IMR-90 (cell line): ENCODE results near the gene CLMP. TPM values are rescaled to one million over a fixed set of nuclear protein-coding genes. Genes with fewer than 3 reads are reported as not detected.

Source experiments
- ATAC-seq: fragments of 200-7000 bp; cut with Tn5 transposase; 2 replicates; pipeline ENCODE4 v1.9.1; 2020; ENCODE audit warnings: low read depth, mild to moderate bottlenecking, moderate library complexity
- BruUV-seq: library from RNA; stranded (reverse); fragments of 400-500 nt; replicated peaks from 2 replicates; lab custom pipeline; 2021; lab: Mats Ljungman, UMichigan
- CTCF ChIA-PET: fragments of 300-600 bp; formaldehyde crosslinking; extraction: SDS; loops from one replicate; lab custom pipeline; 2021; ENCODE audit warnings: antibody characterized with exemption; lab: Yijun Ruan, JAX
- POLR2A ChIA-PET: fragments of 300-600 bp; sonication (Branson Sonifier 250); formaldehyde crosslinking; loops from one replicate; lab custom pipeline; 2022; ENCODE audit warnings: antibody characterized with exemption; ENCODE audit not compliant: unreplicated experiment; lab: Charles Lee
- DNase-seq: peaks from one replicate; pipeline ENCODE4 v3.0.0; 2013
- H2AFZ ChIP-seq: replicated peaks from 2 replicates; pipeline ENCODE3; 2013; ENCODE audit warnings: low read length, mild to moderate bottlenecking; ENCODE audit not compliant: poor library complexity
- H2AK5ac ChIP-seq: 2 replicates; pipeline ENCODE4 v1.6.1; 2013; ENCODE audit warnings: low read depth, low read length, inconsistent platforms
- H2AK9ac ChIP-seq: replicated peaks from 2 replicates; pipeline ENCODE3; 2013; ENCODE audit warnings: mild to moderate bottlenecking, low read depth, low read length, moderate library complexity; ENCODE audit not compliant: poor library complexity
- H2BK120ac ChIP-seq: 2 replicates; pipeline ENCODE4 v1.6.1; 2013; ENCODE audit warnings: low read depth, low read length, inconsistent platforms
- H2BK15ac ChIP-seq: 3 replicates; pipeline ENCODE4 v1.6.1; 2013; ENCODE audit warnings: low read depth, low read length, inconsistent platforms
- H2BK20ac ChIP-seq: 2 replicates; pipeline ENCODE4 v1.6.1; 2013; ENCODE audit warnings: low read depth, mild to moderate bottlenecking, inconsistent platforms, low read length, moderate library complexity
- H2BK5ac ChIP-seq: 2 replicates; pipeline ENCODE4 v1.6.1; 2013; ENCODE audit warnings: mild to moderate bottlenecking, low read depth, low read length, inconsistent platforms; ENCODE audit not compliant: poor library complexity, severe bottlenecking
- H3K14ac ChIP-seq: replicated peaks from 2 replicates; pipeline ENCODE4 v1.6.1; 2013; ENCODE audit warnings: low read depth, low read length, inconsistent platforms
- H3K18ac ChIP-seq: 2 replicates; pipeline ENCODE4 v1.6.1; 2013; ENCODE audit warnings: low read depth, low read length, control low read depth
- H3K23ac ChIP-seq: 2 replicates; pipeline ENCODE4 v1.6.1; 2013; ENCODE audit warnings: low read depth, low read length, inconsistent platforms
- H3K27ac ChIP-seq: 2 replicates; pipeline ENCODE4 v1.5.1; 2013; ENCODE audit warnings: mild to moderate bottlenecking, control low read depth, low read length; ENCODE audit not compliant: insufficient read depth
- H3K27me3 ChIP-seq: 2 replicates; pipeline ENCODE4 v1.6.1; 2013; ENCODE audit warnings: low read length; ENCODE audit not compliant: control insufficient read depth, insufficient read depth
- H3K36me3 ChIP-seq: 2 replicates; pipeline ENCODE4 v1.6.1; 2013; ENCODE audit warnings: low read length, mixed read lengths; ENCODE audit not compliant: control insufficient read depth, insufficient read depth
- H3K4ac ChIP-seq: 2 replicates; pipeline ENCODE4 v1.6.1; 2013; ENCODE audit warnings: low read depth, low read length, inconsistent platforms
- H3K4me1 ChIP-seq: 2 replicates; pipeline ENCODE4 v1.6.1; 2013; ENCODE audit warnings: low read length, mixed read lengths; ENCODE audit not compliant: control insufficient read depth, insufficient read depth
- H3K4me2 ChIP-seq: 2 replicates; pipeline ENCODE4 v1.6.1; 2013; ENCODE audit warnings: low read depth, mild to moderate bottlenecking, control low read depth, low read length, moderate library complexity
- H3K4me3 ChIP-seq: 2 replicates; pipeline ENCODE4 v1.5.1; 2013; ENCODE audit warnings: low read depth, mild to moderate bottlenecking, control low read depth, low read length, moderate library complexity; ENCODE audit not compliant: insufficient read depth
- H3K56ac ChIP-seq: 2 replicates; pipeline ENCODE4 v1.6.1; 2013; ENCODE audit warnings: low read length, inconsistent platforms; ENCODE audit not compliant: insufficient read depth; ENCODE audit errors: extremely low read depth
- H3K79me1 ChIP-seq, 2 experiments: 2 replicates each; pipeline ENCODE4 v1.6.1; 2013; ENCODE audit warnings: low read length in 2 of 2, inconsistent platforms in 1 of 2, low read depth in 1 of 2
- H3K9ac ChIP-seq: 2 replicates; pipeline ENCODE4 v1.6.1; 2013; ENCODE audit warnings: low read depth, low read length, control low read depth
- H3K9me1 ChIP-seq: 2 replicates; pipeline ENCODE4 v1.6.1; 2013; ENCODE audit warnings: low read length, inconsistent platforms; ENCODE audit not compliant: insufficient read depth
- H3K9me3 ChIP-seq: 2 replicates; pipeline ENCODE4 v1.6.1; 2013; ENCODE audit warnings: low read length; ENCODE audit not compliant: control insufficient read depth, insufficient read depth
- H4K20me1 ChIP-seq: 2 replicates; pipeline ENCODE4 v1.6.1; 2013; ENCODE audit warnings: low read length, inconsistent platforms; ENCODE audit not compliant: insufficient read depth
- H4K5ac ChIP-seq: 2 replicates; pipeline ENCODE4 v1.6.1; 2013; ENCODE audit warnings: mild to moderate bottlenecking, low read depth, low read length, control low read depth
- H4K8ac ChIP-seq, 2 experiments: 2 replicates each; pipeline ENCODE4 v1.6.1; 2013; ENCODE audit warnings: low read depth in 2 of 2, low read length in 2 of 2, control low read depth in 1 of 2, inconsistent platforms in 1 of 2
- H4K91ac ChIP-seq: 2 replicates; pipeline ENCODE4 v1.6.1; 2013; ENCODE audit warnings: low read depth, low read length, inconsistent platforms; ENCODE audit not compliant: insufficient read depth
- POLR2A ChIP-seq: IDR thresholded peaks from 2 replicates; pipeline ENCODE4 v1.6.1; 2012; ENCODE audit warnings: mild to moderate bottlenecking, low read depth, low read length
- SMC3 ChIP-seq: fragments of 150-350 bp; IDR thresholded peaks from 2 replicates; pipeline ENCODE4 v1.6.1; 2016; ENCODE audit warnings: low read depth, mild to moderate bottlenecking, antibody characterized with exemption, low read length, moderate library complexity
- WGBS, 2 experiments: methylation state at CpG; one replicate each; pipeline versions ENCODE4 v1.1.5 to v1.1.7; 2013; ENCODE audit warnings: missing lambda C conversion rate in 2 of 2; ENCODE audit not compliant: insufficient read length in 1 of 2; ENCODE audit errors: extremely low coverage in 2 of 2; 5-methylcytosine and 5-hydroxymethylcytosine counted together
- dilution Hi-C: fragments of 300-500 bp; cut with HindIII; formaldehyde crosslinking; loops from one replicate; pipeline ENCODE4 v1.14.3; 2018; ENCODE audit warnings: low sequenced_read_pairs; ENCODE audit not compliant: unreplicated experiment
- in situ Hi-C: fragments of 300-500 bp; cut with MboI; formaldehyde crosslinking; loops from 3 replicates; pipeline ENCODE4 v1.14.3; 2019; ENCODE audit warnings: low sequenced_read_pairs, inconsistent platforms, mixed read lengths
- intact Hi-C: fragments of 100-400 bp; cut with micrococcal nuclease; formaldehyde crosslinking; loops from 2 replicates; pipeline ENCODE4 v1.10.0; 2022
- polyA plus RNA-seq, 3 experiments: library from polyadenylated mRNA; depleted of rRNA; stranded (reverse); fragments of >200 nt; gene quantifications; 2 replicates each; pipeline ENCODE4 v1.2.3, GENCODE V29; 2012; ENCODE audit warnings: low replicate concordance in 1 of 3
- total RNA-seq: library from RNA; depleted of rRNA; stranded (reverse); fragments of >200 nt; gene quantifications from 2 replicates; pipeline ENCODE4 v1.2.3, GENCODE V29; 2012

Gene CLMP
- total and polyA plus RNA-seq, 2 of the 4 experiments (the other 2 are of a cell fraction) = 54.7 to 95.7 TPM

- H2AK5ac ChIP-seq = peak overlapping the region; percentile 95
- POLR2A ChIA-PET = no interaction called here
These were observed 7.2 kb downstream of the CLMP start for GRCh38 chr11:123187665-123188507.

More at GRCh38 chr11:123187665-123188507, 7.2 kb downstream of the CLMP start:
- BruUV-seq = no TSS peak
- 20% methylated on average over 7 of the region's 17 CpGs; no CpG with 5 or more reads in 1 of the 2 experiments for WGBS, 2 experiments
- Histone ChIP-seq H3K36me3 (peaks cover 54% of the 10 kb centered on the region), H3K27me3 (no peaks in the 10 kb centered on the region), H2BK5ac (peak overlapping the region; percentile 78), H2AFZ (peak overlapping the region; percentile 38), H2BK15ac (peak overlapping the region; percentile 87; the same call in 2 of the 3 replicates), H4K8ac (peak overlapping the region; percentile 87 to 93), H3K4ac (peak overlapping the region; percentile 82), H3K4me2 (peak overlapping the region; percentile 75), H3K79me1 (peaks cover 16 to 79% of the 10 kb centered on the region in 2 experiments; a peak in 3 of 4 replicates), H4K91ac (peak overlapping the region; percentile 91), H3K56ac (peak overlapping the region; percentile 91), H2BK20ac (peak overlapping the region; percentile 89), H3K4me1 (peaks cover 46% of the 10 kb centered on the region), H3K23ac (peak overlapping the region; percentile 94), H4K5ac (peak overlapping the region; percentile 95), H3K9me1 (peaks cover 44% of the 10 kb centered on the region), H2AK9ac (peak overlapping the region; percentile 89), H3K9ac (peak overlapping the region; percentile 83), H2BK120ac (peak overlapping the region; percentile 86), H3K9me3 (no peaks in the 10 kb centered on the region), H3K27ac (peak overlapping the region; percentile 97), H3K18ac (peak overlapping the region; percentile 90), H3K14ac (peak overlapping the region; percentile 66), H3K4me3 (peak overlapping the region; percentile 8; the same call in 1 of the 2 replicates), H4K20me1 (peaks cover 42% of the 10 kb centered on the region)
- 0 out of 2 replicates have a peak, but pooled peaks have one; percentile 3 for ATAC-seq
- intact Hi-C loops (loop anchor here (1.0 kb wide), 1 partner anchor 14 kb away; no protein-coding TSS in a partner anchor), dilution Hi-C loops (no loop called here), in situ Hi-C loops (loop anchor here (25.0 kb wide), 2 partner anchors 501 to 1001 kb away; no protein-coding TSS in a partner anchor)
- CTCF ChIA-PET = interaction anchor here (1.0 to 2.0 kb wide), 5 partner anchors 14 to 59 kb away, joined by 3 to 8 read pairs (median 4); no protein-coding TSS in a partner anchor
- DNase-seq = peak; percentile 63
- TF ChIP-seq SMC3 = no peak
- TF ChIP-seq POLR2A = peak; percentile 37; the same call in 1 of the 2 replicates
